B cell (primary cell): ENCODE data around the gene ACTN1. TPM values are rescaled to one million over a fixed set of nuclear protein-coding genes. Genes with fewer than 3 reads are reported as not detected.

Experiments used
- ATAC-seq: fragments of 200-7000 bp; cut with Tn5 transposase; one replicate; pipeline ENCODE4 v1.10.0; 2021; ENCODE audit warnings: low read depth, mild to moderate bottlenecking, moderate number of reproducible peaks, moderate library complexity
- CTCF ChIA-PET: fragments of 350-600 bp; sonication (Branson Sonifier 250); formaldehyde crosslinking; loops from one replicate; lab custom pipeline; 2021; ENCODE audit warnings: antibody characterized with exemption, inconsistent platforms; lab: Charles Lee
- POLR2A ChIA-PET: fragments of 350-600 bp; sonication (Branson Sonifier 250); formaldehyde crosslinking; loops from one replicate; lab custom pipeline; 2021; ENCODE audit warnings: antibody characterized with exemption; lab: Charles Lee
- DNase-seq: peaks from one replicate; pipeline ENCODE4 v3.0.0; 2013
- H2AFZ ChIP-seq: 2 replicates; pipeline ENCODE4 v1.6.1; 2012; ENCODE audit warnings: mild to moderate bottlenecking, low read depth, low read length; ENCODE audit not compliant: insufficient read depth, poor library complexity, severe bottlenecking
- H3K27ac ChIP-seq, 2 donors: 1 replicate in 1 of 2; 2 replicates in 1 of 2; pipeline ENCODE4 v1.5.1; 2012 to 2013; ENCODE audit warnings: low read length in 2 of 2, mild to moderate bottlenecking in 2 of 2, moderate library complexity in 1 of 2
- H3K27me3 ChIP-seq, 4 experiments: fragments of 200-600 bp in 1 of 4; sonication (generic) in 1 of 4; replicated peaks in 1 of 4; 1 replicate in 2 of 4; 2 replicates in 2 of 4; pipeline versions ENCODE4 v1.6.1 to v1.7.0; 2013 to 2016; ENCODE audit warnings: low read length in 3 of 4, mild to moderate bottlenecking in 2 of 4, mixed read lengths in 1 of 4, moderate library complexity in 1 of 4; ENCODE audit not compliant: insufficient read depth in 4 of 4, control insufficient read depth in 3 of 4; ENCODE audit errors: control extremely low read depth in 1 of 4
- H3K36me3 ChIP-seq, 2 experiments: replicated peaks in 1 of 2; 1 replicate in 1 of 2; 2 replicates in 1 of 2; pipeline versions ENCODE4 v1.6.1 to v1.7.1; 2013; ENCODE audit warnings: low read length in 1 of 2; ENCODE audit not compliant: insufficient read depth in 2 of 2, control insufficient read depth in 1 of 2; ENCODE audit errors: control extremely low read depth in 1 of 2, extremely low read depth in 1 of 2
- H3K4me1 ChIP-seq, 2 donors: fragments of 200-600 bp in 1 of 2; sonication (generic) in 1 of 2; 1 replicate in 1 of 2; 2 replicates in 1 of 2; pipeline versions ENCODE4 v1.5.1 to v1.6.1; 2013 to 2017; ENCODE audit warnings: low read length in 2 of 2; ENCODE audit not compliant: control insufficient read depth in 2 of 2, insufficient read depth in 2 of 2
- H3K4me2 ChIP-seq: replicated peaks from 2 replicates; pipeline ENCODE3; 2012; ENCODE audit warnings: mild to moderate bottlenecking, low read depth, low read length; ENCODE audit not compliant: poor library complexity, severe bottlenecking
- H3K4me3 ChIP-seq, 5 experiments: fragments of 200-600 bp in 1 of 5; sonication (generic) in 1 of 5; 1 replicate in 3 of 5; 2 replicates in 2 of 5; pipeline versions ENCODE4 v1.5.1 to v1.7.0; 2011 to 2016; ENCODE audit warnings: low read length in 4 of 5, mild to moderate bottlenecking in 4 of 5, low read depth in 2 of 5, control low read depth in 1 of 5, moderate library complexity in 1 of 5; ENCODE audit not compliant: insufficient read depth in 1 of 5; ENCODE audit errors: control extremely low read depth in 1 of 5, extremely low read depth in 1 of 5
- H3K79me2 ChIP-seq: fragments of 200-600 bp; sonication (generic); one replicate; pipeline ENCODE4 v1.6.0; 2016; ENCODE audit warnings: low read length; ENCODE audit not compliant: control insufficient read depth, insufficient read depth
- H3K9ac ChIP-seq: fragments of 200-600 bp; sonication (generic); 2 replicates; pipeline ENCODE4 v1.6.1; 2017; ENCODE audit warnings: mild to moderate bottlenecking, low read length, moderate library complexity
- H3K9me3 ChIP-seq, 3 donors: one replicate each; pipeline versions ENCODE4 v1.6.1 to v1.7.1; 2013; ENCODE audit warnings: low read length in 2 of 3; ENCODE audit not compliant: control insufficient read depth in 2 of 3, insufficient read depth in 1 of 3; ENCODE audit errors: control extremely low read depth in 1 of 3
- H4K20me1 ChIP-seq: 2 replicates; pipeline ENCODE4 v1.6.0; 2012; ENCODE audit warnings: mild to moderate bottlenecking, low read length; ENCODE audit not compliant: insufficient read depth, control insufficient read depth, poor library complexity, severe bottlenecking
- H3K27ac Mint-ChIP-seq: one replicate; pipeline ENCODE4 v1.8.0; 2021; ENCODE audit warnings: mixed read lengths
- H3K27me3 Mint-ChIP-seq: one replicate; pipeline ENCODE4 v1.8.0; 2021; ENCODE audit warnings: mixed read lengths
- H3K4me1 Mint-ChIP-seq: one replicate; pipeline ENCODE4 v1.8.0; 2021; ENCODE audit warnings: mixed read lengths
- H3K4me3 Mint-ChIP-seq: one replicate; pipeline ENCODE4 v1.8.0; 2021; ENCODE audit warnings: mixed read lengths
- H3K9me3 Mint-ChIP-seq: one replicate; pipeline ENCODE4 v1.8.0; 2022; ENCODE audit warnings: mixed read lengths; ENCODE audit not compliant: insufficient read depth
- EZH2 ChIP-seq: IDR thresholded peaks from 2 replicates; pipeline ENCODE4 v1.6.1; 2012; ENCODE audit warnings: borderline replicate concordance, low read depth, mild to moderate bottlenecking, moderate library complexity, low read length; ENCODE audit not compliant: insufficient read depth, poor library complexity, severe bottlenecking
- WGBS: methylation state at CpG from one replicate; pipeline ENCODE4 v1.1.5; 2013; ENCODE audit warnings: missing lambda C conversion rate; ENCODE audit not compliant: insufficient coverage; 5-methylcytosine and 5-hydroxymethylcytosine counted together
- intact Hi-C: fragments of 100-400 bp; cut with micrococcal nuclease; formaldehyde crosslinking; loops from one replicate; pipeline ENCODE4 v1.10.0; 2022
- polyA plus RNA-seq: library from polyadenylated mRNA; depleted of rRNA; stranded (reverse); fragments of >200 nt; gene quantifications from 2 replicates; pipeline ENCODE4 v1.2.3, GENCODE V29; 2012
- total RNA-seq, 2 donors: library from RNA; stranded (reverse); fragments of 120-200 nt in 1 of 2; gene quantifications; 1 replicate in 1 of 2; 2 replicates in 1 of 2; pipeline versions ENCODE4 v1.2.3 to v1.2.4, GENCODE V29; 2013 to 2022
- TF ChIP-seq, protein P1 (sequence below): fragments of 200-600 bp; IDR thresholded peaks from one replicate; pipeline ENCODE4 v1.8.0; 2022; ENCODE audit warnings: antibody characterized with exemption, mild to moderate bottlenecking

ACTN1 gene
- total and polyA plus RNA-seq, 2 donors (not counting 1 experiment from before 2014, with no cell fraction given), result 0.74 to 0.89 TPM

DNA sequence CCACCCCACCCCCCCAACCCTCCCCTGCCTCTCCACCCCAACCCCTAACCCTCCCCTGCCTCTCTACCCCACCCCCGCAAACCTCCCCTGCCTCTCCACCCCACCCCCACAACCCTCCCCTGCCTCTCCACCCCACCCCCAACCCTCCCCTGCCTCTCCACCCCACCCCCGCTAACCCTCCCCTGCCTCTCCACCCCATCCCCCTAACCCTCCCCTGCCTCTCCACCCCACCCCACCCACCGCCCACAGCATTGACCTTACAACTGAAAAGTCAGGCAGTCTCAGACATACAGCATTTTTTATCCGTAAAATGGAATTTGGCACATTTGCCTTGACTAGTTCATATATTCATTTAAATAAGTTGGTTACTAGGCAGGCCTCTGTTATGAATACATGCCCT lies 38.6 kb upstream of the ACTN1 start:
- Histone ChIP-seq H3K79me2 (no peaks in the 10 kb centered on the region), H3K27me3 (no peaks in the 10 kb centered on the region), H3K27ac (no peak overlapping the region), H3K36me3 (no peaks in the 10 kb centered on the region), H3K9me3 (no peaks in the 10 kb centered on the region), H3K4me3 (no peak overlapping the region), H3K4me2 (no peak overlapping the region), H2AFZ (no peak overlapping the region), H3K4me1 (no peaks in the 10 kb centered on the region), H4K20me1 (no peaks in the 10 kb centered on the region), H3K9ac (no peak overlapping the region)
- WGBS, result no CpG with 5 or more reads among the region's 4 CpGs
- TF ChIP-seq, protein P1, sequence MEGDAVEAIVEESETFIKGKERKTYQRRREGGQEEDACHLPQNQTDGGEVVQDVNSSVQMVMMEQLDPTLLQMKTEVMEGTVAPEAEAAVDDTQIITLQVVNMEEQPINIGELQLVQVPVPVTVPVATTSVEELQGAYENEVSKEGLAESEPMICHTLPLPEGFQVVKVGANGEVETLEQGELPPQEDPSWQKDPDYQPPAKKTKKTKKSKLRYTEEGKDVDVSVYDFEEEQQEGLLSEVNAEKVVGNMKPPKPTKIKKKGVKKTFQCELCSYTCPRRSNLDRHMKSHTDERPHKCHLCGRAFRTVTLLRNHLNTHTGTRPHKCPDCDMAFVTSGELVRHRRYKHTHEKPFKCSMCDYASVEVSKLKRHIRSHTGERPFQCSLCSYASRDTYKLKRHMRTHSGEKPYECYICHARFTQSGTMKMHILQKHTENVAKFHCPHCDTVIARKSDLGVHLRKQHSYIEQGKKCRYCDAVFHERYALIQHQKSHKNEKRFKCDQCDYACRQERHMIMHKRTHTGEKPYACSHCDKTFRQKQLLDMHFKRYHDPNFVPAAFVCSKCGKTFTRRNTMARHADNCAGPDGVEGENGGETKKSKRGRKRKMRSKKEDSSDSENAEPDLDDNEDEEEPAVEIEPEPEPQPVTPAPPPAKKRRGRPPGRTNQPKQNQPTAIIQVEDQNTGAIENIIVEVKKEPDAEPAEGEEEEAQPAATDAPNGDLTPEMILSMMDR, result no peak
- TF ChIP-seq EZH2, result no peak
- POLR2A ChIA-PET, result no interaction called here
- H3K4me1 Mint-ChIP-seq, result no peaks in the 10 kb centered on the region
- no peak for DNase-seq
- H3K9me3 Mint-ChIP-seq, result no peaks in the 10 kb centered on the region
- peaks cover 4% of the 10 kb centered on the region for H3K27me3 Mint-ChIP-seq
- intact Hi-C loops, result no loop called here
- ATAC-seq, result no peak
- no peak overlapping the region for H3K27ac Mint-ChIP-seq
- CTCF ChIA-PET, result no interaction called here
- H3K4me3 Mint-ChIP-seq, result no peak overlapping the region

DNA sequence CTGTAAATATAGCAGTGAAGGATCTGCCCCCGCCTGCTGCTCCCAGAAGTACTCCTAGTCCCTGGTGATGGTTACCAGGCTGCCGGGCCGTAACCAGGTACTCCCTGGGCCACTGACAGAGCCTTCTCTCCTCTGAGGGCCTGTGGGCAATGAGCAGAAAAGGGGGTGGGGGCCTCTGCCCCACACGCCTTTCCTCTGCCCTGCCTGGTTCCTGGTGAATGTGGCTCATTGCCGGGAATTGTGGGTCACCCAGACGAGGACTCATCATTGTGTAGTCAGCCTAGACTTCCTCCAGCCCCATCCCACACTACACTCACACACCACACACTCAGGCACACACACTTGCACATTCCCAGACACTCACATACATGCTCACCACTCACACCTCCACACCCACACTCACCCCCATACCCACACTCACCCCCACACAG lies 35.7 kb upstream of the ACTN1 start:
- H3K79me2 ChIP-seq, result no peaks in the 10 kb centered on the region
- ChIA-PET CTCF (no interaction called here), POLR2A (no interaction called here)
- no peak overlapping the region for H2AFZ ChIP-seq
- TF ChIP-seq, protein P1, result no peak
- TF ChIP-seq EZH2, result no peak
- DNase-seq, result no peak
- Mint-ChIP-seq H3K27ac (no peak overlapping the region), H3K9me3 (no peaks in the 10 kb centered on the region), H3K4me3 (no peak overlapping the region), H3K27me3 (no peaks in the 10 kb centered on the region), H3K4me1 (no peaks in the 10 kb centered on the region)
- no peaks in the 10 kb centered on the region for H3K9me3 ChIP-seq
- no peak overlapping the region for H3K9ac ChIP-seq
- 91% methylated on average over 6 of the region's 6 CpGs for WGBS
- no peak overlapping the region for H3K4me2 ChIP-seq
- H3K36me3 ChIP-seq, result no peaks in the 10 kb centered on the region
- no peaks in the 10 kb centered on the region for H4K20me1 ChIP-seq
- H3K27me3 ChIP-seq, result no peaks in the 10 kb centered on the region
- intact Hi-C loops, result no loop called here
- H3K4me1 ChIP-seq, result no peaks in the 10 kb centered on the region
- no peak for ATAC-seq
- no peak overlapping the region for H3K4me3 ChIP-seq
- H3K27ac ChIP-seq, result no peak overlapping the region
